ENCODE measurements around the gene EFHC2. TPM values are rescaled to one million over a fixed set of nuclear protein-coding genes. Genes with fewer than 3 reads are reported as not detected.

The EFHC2 gene
- polyA plus RNA-seq, 1 of the 3 experiments (the other 2 are of a cell fraction): 0.03 TPM

- WGBS (ENCODE audit: low lambda C conversion rate): 29% methylated on average over 3 of the region's 3 CpGs
- TF ChIP-seq NRF1 (IDR thresholded peaks at IDR 0.05; ENCODE audit: low read depth, low read length) (no peak), CTCF (IDR thresholded peaks at IDR 0.05) (no peak), MXI1 (IDR thresholded peaks at IDR 0.05; ENCODE audit: low read depth, low read length) (no peak), IRF3 (IDR thresholded peaks at IDR 0.05; ENCODE audit: low read depth, low read length) (no peak), MEF2A (IDR thresholded peaks at IDR 0.05; ENCODE audit: borderline replicate concordance, low read depth) (no peak), GABPA (IDR thresholded peaks at IDR 0.05; ENCODE audit: low read depth) (no peak), ELF1 (IDR thresholded peaks at IDR 0.05) (no peak), SMC3 (IDR thresholded peaks at IDR 0.05; ENCODE audit: low read depth, low read length) (no peak), EP300 (IDR thresholded peaks at IDR 0.05; ENCODE audit: borderline replicate concordance in 1 of 2, low read depth in 1 of 2, low read length in 1 of 2) (no peak), RXRA (IDR thresholded peaks at IDR 0.05; ENCODE audit: borderline replicate concordance, low read depth) (no peak)
- Histone ChIP-seq H3K27ac (ENCODE audit: low read depth in 2 of 2, low read length in 1 of 2) (no peak overlapping the region), H3K4me3 (ENCODE audit: low read depth in 2 of 2, low read length in 1 of 2) (no peak overlapping the region), H3F3A (replicated peaks; ENCODE audit: insufficient read depth) (no peaks in the 10 kb centered on the region), H3K4me1 (ENCODE audit: control insufficient read depth in 1 of 2, insufficient read depth in 2 of 2, low read depth in 1 of 2, low read length in 1 of 2) (no peaks in the 10 kb centered on the region), H3K36me3 (replicated peaks in 1 of 2; ENCODE audit: control insufficient read depth in 1 of 2, insufficient read depth in 2 of 2, low read length in 1 of 2) (no peaks in the 10 kb centered on the region), H3K4me2 (no peak overlapping the region), H3K9me3 (no peaks in the 10 kb centered on the region), H3K9ac (no peak overlapping the region), H3K27me3 (ENCODE audit: insufficient read depth) (no peaks in the 10 kb centered on the region), H4K20me1 (ENCODE audit: insufficient read depth) (no peaks in the 10 kb centered on the region), H2AFZ (ENCODE audit: low read depth) (no peak overlapping the region), H3K79me2 (ENCODE audit: insufficient read depth) (no peaks in the 10 kb centered on the region), H3K9me2 (no peaks in the 10 kb centered on the region)
- DNase-seq: no peak
- CTCF ChIA-PET: no interaction called here
- POLR2A ChIA-PET: no interaction called here
These were observed 186.7 kb downstream of the EFHC2 start for GRCh38 chrX:44156726-44157125.

- no peak for TF ChIP-seq MXI1 (IDR thresholded peaks at IDR 0.05; ENCODE audit: low read depth, low read length)
- no peak for TF ChIP-seq FOXM1 (IDR thresholded peaks at IDR 0.05; ENCODE audit: low read depth)
- no peak for TF ChIP-seq NFIC (IDR thresholded peaks at IDR 0.05; ENCODE audit: borderline replicate concordance)
- TF ChIP-seq RFX5 (IDR thresholded peaks at IDR 0.05; ENCODE audit: low read length): no peak
- no peak for TF ChIP-seq MEF2A (IDR thresholded peaks at IDR 0.05; ENCODE audit: borderline replicate concordance, low read depth)
- no peak for TF ChIP-seq GATA2 (CRISPR knock-in tag; IDR thresholded peaks at IDR 0.05)
- no peak for TF ChIP-seq YY1 (IDR thresholded peaks at IDR 0.05; ENCODE audit: low read depth)
- no peak for TF ChIP-seq MAX (IDR thresholded peaks at IDR 0.05; ENCODE audit: low read depth)
- no peak; a peak in 1 of 4 replicates for TF ChIP-seq EP300 (IDR thresholded peaks at IDR 0.05; ENCODE audit: borderline replicate concordance in 1 of 2, low read depth in 1 of 2, low read length in 1 of 2)
- no peak overlapping the region for H3K9ac ChIP-seq
- H3F3A ChIP-seq (replicated peaks; ENCODE audit: insufficient read depth): no peaks in the 10 kb centered on the region
- 0 out of 2 replicates have a peak overlapping the region, but pooled peaks have one; percentile 3 for H2AFZ ChIP-seq (ENCODE audit: low read depth)
- no peaks in the 10 kb centered on the region for H3K36me3 ChIP-seq (replicated peaks in 1 of 2; ENCODE audit: control insufficient read depth in 1 of 2, insufficient read depth in 2 of 2, low read length in 1 of 2)
- no peaks in the 10 kb centered on the region for H3K27me3 ChIP-seq (ENCODE audit: insufficient read depth)
- WGBS (ENCODE audit: low lambda C conversion rate): 12% methylated on average over 4 of the region's 4 CpGs
- DNase-seq: peak; percentile 9
- no peaks in the 10 kb centered on the region for H3K79me2 ChIP-seq (ENCODE audit: insufficient read depth)
- H3K4me3 ChIP-seq (ENCODE audit: low read depth in 2 of 2, low read length in 1 of 2): no peak overlapping the region
- peak overlapping the region in 1 of 2 experiments; percentile 69; a peak in 2 of 4 replicates for H3K27ac ChIP-seq (ENCODE audit: low read depth in 2 of 2, low read length in 1 of 2)
- H3K4me1 ChIP-seq (ENCODE audit: control insufficient read depth in 1 of 2, insufficient read depth in 2 of 2, low read depth in 1 of 2, low read length in 1 of 2): no peaks in the 10 kb centered on the region
- no peaks in the 10 kb centered on the region for H3K9me2 ChIP-seq
- ChIA-PET CTCF (interaction anchor here (1.5 kb wide), 1 partner anchor 197 kb away, joined by 5 read pairs; no protein-coding TSS in a partner anchor), POLR2A (no interaction called here)
- H4K20me1 ChIP-seq (ENCODE audit: insufficient read depth): no peaks in the 10 kb centered on the region
- H3K9me3 ChIP-seq: no peaks in the 10 kb centered on the region
- no peak overlapping the region for H3K4me2 ChIP-seq
These were observed 188.3 kb downstream of the EFHC2 start for GRCh38 chrX:44155126-44155525.

All from SK-N-SH (cell line).